ENCODE results near the gene MTMR10. TPM values are rescaled to one million over a fixed set of nuclear protein-coding genes. Genes with fewer than 3 reads are reported as not detected.

The MTMR10 gene
- total and polyA plus RNA-seq, 2 of the 4 experiments (the other 2 are of a cell fraction): 11.2 to 13.8 TPM

GRCh38 chr15:31039961-31040360 lies 48.5 kb upstream of the MTMR10 start:
- no peak overlapping the region for H4K5ac ChIP-seq (ENCODE audit: low read depth, low read length)
- CTCF ChIA-PET: no interaction called here
- no peak overlapping the region for H2BK5ac ChIP-seq (ENCODE audit: low read depth, low read length, poor library complexity, severe bottlenecking)
- no peaks in the 10 kb centered on the region for H4K20me1 ChIP-seq (ENCODE audit: insufficient read depth, low read length)
- H2AK9ac ChIP-seq (replicated peaks; ENCODE audit: low read depth, low read length, poor library complexity): peak overlapping the region; percentile 55
- peaks cover 2% of the 10 kb centered on the region; the same call in 1 of the 2 replicates for H3K4me1 ChIP-seq (ENCODE audit: control insufficient read depth, insufficient read depth, low read length)
- no peaks in the 10 kb centered on the region for H3K9me1 ChIP-seq (ENCODE audit: insufficient read depth, low read length)
- H4K8ac ChIP-seq (ENCODE audit: low read depth in 2 of 2, low read length in 2 of 2): no peak overlapping the region
- peak overlapping the region; percentile 24 for H2AFZ ChIP-seq (replicated peaks; ENCODE audit: low read length, poor library complexity)
- H2BK120ac ChIP-seq (ENCODE audit: low read depth, low read length): no peak overlapping the region
- ATAC-seq (ENCODE audit: low read depth): no peak
- no peak overlapping the region for H2AK5ac ChIP-seq (ENCODE audit: low read depth, low read length)
- H3K9me3 ChIP-seq (ENCODE audit: control insufficient read depth, insufficient read depth, low read length): 0 out of 2 replicates have a peak, but pooled peaks cover 1% of the 10 kb centered on the region
- no peaks in the 10 kb centered on the region for H3K27me3 ChIP-seq (ENCODE audit: control insufficient read depth, insufficient read depth, low read length)
- H2BK15ac ChIP-seq (ENCODE audit: low read depth, low read length): no peak overlapping the region
- in situ Hi-C loops (cut with MboI; ENCODE audit: low sequenced_read_pairs): no loop called here
- no peak overlapping the region for H3K4me2 ChIP-seq (ENCODE audit: low read depth, low read length)
- no peaks in the 10 kb centered on the region for H3K36me3 ChIP-seq (ENCODE audit: control insufficient read depth, insufficient read depth, low read length)
- no peak overlapping the region for H3K4me3 ChIP-seq (ENCODE audit: insufficient read depth, low read depth, low read length)
- no peak overlapping the region for H4K91ac ChIP-seq (ENCODE audit: insufficient read depth, low read depth, low read length)
- POLR2A ChIA-PET (ENCODE audit: unreplicated experiment): no interaction called here
- no peak overlapping the region for H3K4ac ChIP-seq (ENCODE audit: low read depth, low read length)
- dilution Hi-C loops (cut with HindIII; ENCODE audit: low sequenced_read_pairs, unreplicated experiment): no loop called here
- no peaks in the 10 kb centered on the region for H3K79me1 ChIP-seq (ENCODE audit: low read depth in 1 of 2, low read length in 2 of 2)
- no peak overlapping the region for H3K9ac ChIP-seq (ENCODE audit: low read depth, low read length)
- intact Hi-C loops (cut with micrococcal nuclease): loop anchor here (5.0 kb wide), 1 partner anchor 48 kb away; the partner anchor contains the start of gene MTMR10
- TF ChIP-seq POLR2A (IDR thresholded peaks at IDR 0.05; ENCODE audit: low read depth, low read length) (no peak), CEBPB (IDR thresholded peaks at IDR 0.05; ENCODE audit: low read depth, low read length) (no peak), BHLHE40 (IDR thresholded peaks at IDR 0.05; ENCODE audit: low read depth, low read length) (no peak), MAZ (IDR thresholded peaks at IDR 0.05; ENCODE audit: borderline replicate concordance, low read depth, low read length) (no peak), MAFK (IDR thresholded peaks at IDR 0.05; ENCODE audit: low read depth, low read length) (no peak), MXI1 (IDR thresholded peaks at IDR 0.05; ENCODE audit: borderline replicate concordance, low read depth, low read length) (no peak), RFX5 (IDR thresholded peaks at IDR 0.05; ENCODE audit: low read depth, low read length) (no peak)
- TF ChIP-seq, protein P1, sequence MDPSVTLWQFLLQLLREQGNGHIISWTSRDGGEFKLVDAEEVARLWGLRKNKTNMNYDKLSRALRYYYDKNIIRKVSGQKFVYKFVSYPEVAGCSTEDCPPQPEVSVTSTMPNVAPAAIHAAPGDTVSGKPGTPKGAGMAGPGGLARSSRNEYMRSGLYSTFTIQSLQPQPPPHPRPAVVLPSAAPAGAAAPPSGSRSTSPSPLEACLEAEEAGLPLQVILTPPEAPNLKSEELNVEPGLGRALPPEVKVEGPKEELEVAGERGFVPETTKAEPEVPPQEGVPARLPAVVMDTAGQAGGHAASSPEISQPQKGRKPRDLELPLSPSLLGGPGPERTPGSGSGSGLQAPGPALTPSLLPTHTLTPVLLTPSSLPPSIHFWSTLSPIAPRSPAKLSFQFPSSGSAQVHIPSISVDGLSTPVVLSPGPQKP (IDR thresholded peaks at IDR 0.05; ENCODE audit: borderline replicate concordance, low read depth, low read length): no peak
- TF ChIP-seq, protein P2, sequence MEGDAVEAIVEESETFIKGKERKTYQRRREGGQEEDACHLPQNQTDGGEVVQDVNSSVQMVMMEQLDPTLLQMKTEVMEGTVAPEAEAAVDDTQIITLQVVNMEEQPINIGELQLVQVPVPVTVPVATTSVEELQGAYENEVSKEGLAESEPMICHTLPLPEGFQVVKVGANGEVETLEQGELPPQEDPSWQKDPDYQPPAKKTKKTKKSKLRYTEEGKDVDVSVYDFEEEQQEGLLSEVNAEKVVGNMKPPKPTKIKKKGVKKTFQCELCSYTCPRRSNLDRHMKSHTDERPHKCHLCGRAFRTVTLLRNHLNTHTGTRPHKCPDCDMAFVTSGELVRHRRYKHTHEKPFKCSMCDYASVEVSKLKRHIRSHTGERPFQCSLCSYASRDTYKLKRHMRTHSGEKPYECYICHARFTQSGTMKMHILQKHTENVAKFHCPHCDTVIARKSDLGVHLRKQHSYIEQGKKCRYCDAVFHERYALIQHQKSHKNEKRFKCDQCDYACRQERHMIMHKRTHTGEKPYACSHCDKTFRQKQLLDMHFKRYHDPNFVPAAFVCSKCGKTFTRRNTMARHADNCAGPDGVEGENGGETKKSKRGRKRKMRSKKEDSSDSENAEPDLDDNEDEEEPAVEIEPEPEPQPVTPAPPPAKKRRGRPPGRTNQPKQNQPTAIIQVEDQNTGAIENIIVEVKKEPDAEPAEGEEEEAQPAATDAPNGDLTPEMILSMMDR (conservative IDR thresholded peaks at IDR 0.05; ENCODE audit: low read depth, low read length): no peak
- no peak overlapping the region for H3K18ac ChIP-seq (ENCODE audit: low read depth, low read length)
- no peak overlapping the region for H3K27ac ChIP-seq (ENCODE audit: insufficient read depth, low read length)
- 87% methylated on average over 12 of the region's 16 CpGs; no CpG with 5 or more reads in 1 of the 2 experiments for WGBS, 2 experiments (ENCODE audit: extremely low coverage in 2 of 2, insufficient read length in 1 of 2)
- H3K56ac ChIP-seq (ENCODE audit: extremely low read depth, insufficient read depth, low read length): no peak overlapping the region
- BruUV-seq (replicated peaks): no TSS peak
- H3K14ac ChIP-seq (replicated peaks; ENCODE audit: low read depth, low read length): no peak overlapping the region
- H3K23ac ChIP-seq (ENCODE audit: low read depth, low read length): no peak overlapping the region
- no peak for DNase-seq
- no peak overlapping the region for H2BK20ac ChIP-seq (ENCODE audit: low read depth, low read length)
